Skin epidermis (tissue), 12 donors: Measurements from ENCODE around the gene PAK1.
"Not testable (repeated sequence)": the region's sequence is repeated elsewhere in the genome, so short reads cannot be mapped to it uniquely, and the experiment has no call there.

Source experiments
- H3K27ac ChIP-seq, 21 experiments: fragments of 200-600 bp; sonication (generic) in 11 of 21; one replicate each; pipeline ENCODE4 v1.5.0; 2020; ENCODE audit warnings: mild to moderate bottlenecking in 3 of 21, inconsistent platforms in 2 of 21, moderate library complexity in 2 of 21
- H3K4me3 ChIP-seq, 7 experiments: fragments of 200-600 bp; sonication (generic) in 2 of 7; one replicate each; pipeline ENCODE4 v1.5.0; 2020; ENCODE audit warnings: inconsistent platforms in 2 of 7, mild to moderate bottlenecking in 2 of 7, moderate library complexity in 1 of 7

The PAK1 gene

GRCh38 chr11:77411717-77412441, 62.0 kb downstream of the PAK1 start:
- peak overlapping the region; percentile 41 to 58 (median 46) for H3K4me3 ChIP-seq
- peak overlapping the region in 18 of 21 experiments; percentile 60 to 84 (median 78) for H3K27ac ChIP-seq

GRCh38 chr11:77411137-77411707, 62.7 kb downstream of the PAK1 start:
- H3K27ac ChIP-seq = peak overlapping the region in 18 of 21 experiments; percentile 60 to 84 (median 78)

GRCh38 chr11:77410076-77410827, 63.6 kb downstream of the PAK1 start:
- Histone ChIP-seq H3K27ac (peak overlapping the region in 4 of 21 experiments; percentile 30 to 84 (median 60)), H3K4me3 (peak overlapping the region in 1 of 7 experiments; percentile 1)

More at GRCh38 chr11:77411137-77411707, 62.7 kb downstream of the PAK1 start:
- H3K4me3 ChIP-seq = peak overlapping the region; percentile 41 to 58 (median 46)

GRCh38 chr11:77409046-77409445, 64.8 kb downstream of the PAK1 start:
- Histone ChIP-seq H3K4me3 (no peak overlapping the region), H3K27ac (no peak overlapping the region)

GRCh38 chr11:77407613-77408012, 66.3 kb downstream of the PAK1 start:
- Histone ChIP-seq H3K27ac (no peak overlapping the region), H3K4me3 (no peak overlapping the region)

- Histone ChIP-seq H3K27ac (no peak overlapping the region), H3K4me3 (no peak overlapping the region)
Measured at GRCh38 chr11:77406396-77406795, 67.5 kb downstream of the PAK1 start.

GRCh38 chr11:77403211-77403610, 70.7 kb downstream of the PAK1 start:
- Histone ChIP-seq H3K27ac (no peak overlapping the region), H3K4me3 (no peak overlapping the region)

- no peak overlapping the region for H3K27ac ChIP-seq
- H3K4me3 ChIP-seq = no peak overlapping the region
Measured at GRCh38 chr11:77402218-77402556, 71.7 kb downstream of the PAK1 start.

GRCh38 chr11:77401486-77402217, 72.2 kb downstream of the PAK1 start:
- no peak overlapping the region for H3K4me3 ChIP-seq
- H3K27ac ChIP-seq = no peak overlapping the region

- Histone ChIP-seq H3K4me3 (no peak overlapping the region), H3K27ac (no peak overlapping the region)
Measured at GRCh38 chr11:77400775-77401449, 73.0 kb downstream of the PAK1 start.

- Histone ChIP-seq H3K4me3 (no peak overlapping the region), H3K27ac (no peak overlapping the region)
Measured at GRCh38 chr11:77400271-77400670, 73.6 kb downstream of the PAK1 start.

- H3K27ac ChIP-seq = no peak overlapping the region
- H3K4me3 ChIP-seq = no peak overlapping the region
Measured at GRCh38 chr11:77397631-77398030, 76.3 kb downstream of the PAK1 start.

GRCh38 chr11:77396911-77397310, 77.0 kb downstream of the PAK1 start:
- H3K4me3 ChIP-seq = no peak overlapping the region
- no peak overlapping the region for H3K27ac ChIP-seq

- no peak overlapping the region for H3K4me3 ChIP-seq
Measured at GRCh38 chr11:77396305-77396704, 77.6 kb downstream of the PAK1 start.

GRCh38 chr11:77395460-77396173, 78.3 kb downstream of the PAK1 start:
- no peak overlapping the region for H3K4me3 ChIP-seq
- H3K27ac ChIP-seq = no peak overlapping the region

More at GRCh38 chr11:77396305-77396704, 77.6 kb downstream of the PAK1 start:
- H3K27ac ChIP-seq = no peak overlapping the region

- H3K4me3 ChIP-seq = no peak overlapping the region
- H3K27ac ChIP-seq = no peak overlapping the region
Measured at GRCh38 chr11:77392842-77393241, 81.1 kb downstream of the PAK1 start.

GRCh38 chr11:77387701-77388100, 86.2 kb downstream of the PAK1 start:
- Histone ChIP-seq H3K27ac (no peak overlapping the region), H3K4me3 (no peak overlapping the region)

GRCh38 chr11:77386178-77386577, 87.7 kb downstream of the PAK1 start:
- H3K4me3 ChIP-seq = no peak overlapping the region
- H3K27ac ChIP-seq = no peak overlapping the region

- not testable (repeated sequence) for H3K4me3 ChIP-seq, H3K27ac ChIP-seq
Measured at GRCh38 chr11:77385255-77385771, 88.6 kb downstream of the PAK1 start.
